ENCODE results near the gene CAPN10.

DNA sequence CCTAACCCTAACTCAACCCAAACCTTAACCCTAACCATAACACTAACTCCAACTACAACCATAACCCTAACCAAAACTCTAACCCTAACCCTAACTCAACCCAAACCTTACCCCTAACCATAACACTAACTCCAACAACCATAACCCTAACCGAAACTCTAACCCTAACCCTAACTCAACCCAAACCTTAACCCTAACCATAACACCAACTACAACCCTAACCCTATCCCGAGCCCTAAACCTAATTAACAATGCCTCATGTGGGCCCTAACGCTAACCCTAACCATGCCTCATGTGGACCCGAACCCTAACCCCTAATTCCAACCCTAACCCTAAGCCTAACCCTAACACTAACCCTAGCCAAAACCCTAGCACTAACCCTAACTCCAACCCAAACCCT, 27.2 kb downstream of the CAPN10 start:
- TF ChIP-seq POLR2A (IDR thresholded peaks at IDR 0.05; ENCODE audit: low read depth, low read length) (no peak), POLR2AphosphoS5 (IDR thresholded peaks at IDR 0.05; ENCODE audit: low read depth, low read length) (no peak)

Data from GM12892 (cell line).